ENCODE measurements around the gene NCF4.

NCF4 gene

GRCh38 chr22:36892292-36892691 is 31.5 kb downstream of the NCF4 start:
- TF ChIP-seq CTCF (conservative IDR thresholded peaks at IDR 0.05; ENCODE audit: low read depth, low read length) = no peak
- no peak for DNase-seq (ENCODE audit: low read depth)

GRCh38 chr22:36893262-36893661 is 32.5 kb downstream of the NCF4 start:
- no peak for DNase-seq (ENCODE audit: low read depth)
- no peak for TF ChIP-seq CTCF (conservative IDR thresholded peaks at IDR 0.05; ENCODE audit: low read depth, low read length)
- no peak overlapping the region for H3K4me3 ChIP-seq (ENCODE audit: low read length)

More at GRCh38 chr22:36892292-36892691, 31.5 kb downstream of the NCF4 start:
- no peak overlapping the region for H3K4me3 ChIP-seq (ENCODE audit: low read length)

GRCh38 chr22:36894266-36894665 is 33.5 kb downstream of the NCF4 start:
- DNase-seq (ENCODE audit: low read depth) = no peak
- H3K4me3 ChIP-seq (ENCODE audit: low read length) = no peak overlapping the region
- no peak for TF ChIP-seq CTCF (conservative IDR thresholded peaks at IDR 0.05; ENCODE audit: low read depth, low read length)

- DNase-seq (ENCODE audit: low read depth) = no peak
- no peak overlapping the region for H3K4me3 ChIP-seq (ENCODE audit: low read length)
- no peak for TF ChIP-seq CTCF (conservative IDR thresholded peaks at IDR 0.05; ENCODE audit: low read depth, low read length)
Observed at GRCh38 chr22:36897611-36898010, 36.8 kb downstream of the NCF4 start.

- H3K4me3 ChIP-seq (ENCODE audit: low read length) = no peak overlapping the region
- DNase-seq (ENCODE audit: low read depth) = no peak
- TF ChIP-seq CTCF (conservative IDR thresholded peaks at IDR 0.05; ENCODE audit: low read depth, low read length) = no peak
Observed at GRCh38 chr22:36898690-36899089, 37.9 kb downstream of the NCF4 start.

- no peak overlapping the region for H3K4me3 ChIP-seq (ENCODE audit: low read length)
- no peak for DNase-seq (ENCODE audit: low read depth)
- TF ChIP-seq CTCF (conservative IDR thresholded peaks at IDR 0.05; ENCODE audit: low read depth, low read length) = no peak
Observed at GRCh38 chr22:36899498-36899897, 38.7 kb downstream of the NCF4 start.

- TF ChIP-seq CTCF (conservative IDR thresholded peaks at IDR 0.05; ENCODE audit: low read depth, low read length) = no peak
- no peak for DNase-seq (ENCODE audit: low read depth)
- no peak overlapping the region for H3K4me3 ChIP-seq (ENCODE audit: low read length)
Observed at GRCh38 chr22:36900225-36900624, 39.4 kb downstream of the NCF4 start.
